K562 (cell line): ENCODE data around the gene VEGFB. TPM values are rescaled to one million over a fixed set of nuclear protein-coding genes. Genes with fewer than 3 reads are reported as not detected.
A peak's percentile ranks its signal among the peaks of the same experiment; 100 is the strongest.

Experiments
- ATAC-seq: fragments of 200-7000 bp; cut with Tn5 transposase; 3 replicates; pipeline ENCODE4 v1.9.1; 2020; ENCODE audit warnings: moderate library complexity
- BruUV-seq: library from RNA; stranded (reverse); fragments of 400-500 nt; replicated peaks from 2 replicates; lab custom pipeline; 2021; lab: Mats Ljungman, UMichigan
- CTCF ChIA-PET: fragments of 300-600 bp; formaldehyde crosslinking; extraction: SDS; loops from one replicate; lab custom pipeline; 2021; ENCODE audit warnings: low intra/inter-chr PET ratio; lab: Yijun Ruan, JAX
- POLR2A ChIA-PET: fragments of 300-600, 350-650 bp; sonication (Branson Sonifier 250); formaldehyde crosslinking; extraction: SDS; loops from one replicate; lab custom pipeline; 2021; ENCODE audit warnings: antibody characterized with exemption, inconsistent platforms; lab: Yijun Ruan, JAX
- DNase-seq, 4 experiments: peaks; one replicate each; pipeline versions ENCODE4 v3.0.0 to v3.0.0-alpha.2; 2011 to 2018; ENCODE audit warnings: low spot score in 3 of 4, mixed read lengths in 3 of 4; ENCODE audit errors: extremely low read depth in 1 of 4
- FAIRE-seq: peaks from 2 replicates; lab custom pipeline; 2011; peaks lifted over from hg19 to GRCh38; lab: Jason Lieb, UNC
- H2AFZ ChIP-seq: 2 replicates; pipeline ENCODE4 v1.6.0; 2011; ENCODE audit warnings: low read depth, low read length, control low read depth, inconsistent platforms
- H3K27ac ChIP-seq: fragments of 200-600 bp; 3 replicates; pipeline ENCODE4 v1.8.0; 2011; ENCODE audit warnings: low read depth, mild to moderate bottlenecking, control low read depth, inconsistent platforms, low read length, moderate library complexity, mixed read lengths; ENCODE audit errors: extremely low read depth
- H3K27me3 ChIP-seq, 2 experiments: fragments of 300-600 bp in 1 of 2; 2 replicates in 1 of 2; 3 replicates in 1 of 2; pipeline versions ENCODE4 v1.6.0 to v1.8.0; 2011; ENCODE audit warnings: inconsistent platforms in 2 of 2, low read length in 2 of 2, mild to moderate bottlenecking in 1 of 2, mixed read lengths in 1 of 2, moderate library complexity in 1 of 2; ENCODE audit not compliant: control insufficient read depth in 2 of 2, insufficient read depth in 2 of 2
- H3K36me3 ChIP-seq: fragments of 300-600 bp; 3 replicates; pipeline ENCODE4 v1.8.0; 2011; ENCODE audit warnings: mild to moderate bottlenecking, low read length, inconsistent platforms; ENCODE audit not compliant: control insufficient read depth, insufficient read depth
- H3K4me1 ChIP-seq, 2 experiments: fragments of 200-600 bp in 1 of 2; replicated peaks in 1 of 2; 2 replicates in 1 of 2; 3 replicates in 1 of 2; pipeline versions ENCODE4 v1.5.1 to v1.8.0; 2011; ENCODE audit warnings: inconsistent platforms in 2 of 2, low read length in 2 of 2, mild to moderate bottlenecking in 1 of 2, mixed read lengths in 1 of 2, moderate library complexity in 1 of 2; ENCODE audit not compliant: control insufficient read depth in 2 of 2, insufficient read depth in 2 of 2
- H3K4me2 ChIP-seq: 2 replicates; pipeline ENCODE4 v1.6.1; 2011; ENCODE audit warnings: low read length, control low read depth, inconsistent platforms, mixed read lengths; ENCODE audit not compliant: insufficient read depth
- H3K4me3 ChIP-seq: fragments of 200-600 bp; sonication (generic), shearing (Covaris generic); 2 replicates; pipeline ENCODE4 v1.5.1; 2016; ENCODE audit warnings: control low read depth, inconsistent platforms
- H3K79me2 ChIP-seq: fragments of 200-600 bp; 3 replicates; pipeline ENCODE4 v1.8.0; 2011; ENCODE audit warnings: low read length, inconsistent platforms; ENCODE audit not compliant: control insufficient read depth, insufficient read depth
- H3K9ac ChIP-seq, 2 experiments: 2 replicates each; pipeline versions ENCODE4 v1.6.0 to v1.6.1; 2011; ENCODE audit warnings: low read depth in 2 of 2, low read length in 2 of 2, control low read depth in 1 of 2, inconsistent platforms in 1 of 2, mild to moderate bottlenecking in 1 of 2, mixed read lengths in 1 of 2; ENCODE audit not compliant: insufficient read depth in 1 of 2
- H3K9me1 ChIP-seq: one replicate; pipeline ENCODE4 v1.6.0; 2011; ENCODE audit warnings: inconsistent platforms, mild to moderate bottlenecking, low read length, moderate library complexity; ENCODE audit not compliant: control insufficient read depth, insufficient read depth
- H3K9me3 ChIP-seq: replicated peaks from 2 replicates; pipeline ENCODE4 v1.5.1; 2011; ENCODE audit warnings: low read depth, low read length, inconsistent platforms; ENCODE audit not compliant: control insufficient read depth, insufficient read depth
- H4K20me1 ChIP-seq: replicated peaks from 2 replicates; pipeline ENCODE4 v1.6.1; 2011; ENCODE audit warnings: low read length, inconsistent platforms, mixed read lengths; ENCODE audit not compliant: control insufficient read depth, insufficient read depth
- MYNN ChIP-seq, 2 experiments: sonication (generic); formaldehyde crosslinking in 1 of 2; IDR thresholded peaks; 2 replicates each; pipeline versions ENCODE4 v1.5.0 to v1.6.1; 2016 to 2020; ENCODE audit warnings: antibody characterized with exemption in 1 of 2, missing genetic modification reagents in 1 of 2
- PML ChIP-seq: IDR thresholded peaks from 2 replicates; pipeline ENCODE4 v1.6.1; 2012; ENCODE audit warnings: low read length, inconsistent platforms
- POLR2A ChIP-seq: fragments of 450-650 bp; conservative IDR thresholded peaks from 2 replicates; pipeline ENCODE4 v1.6.1; 2016
- RFX5 ChIP-seq: IDR thresholded peaks from 2 replicates; pipeline ENCODE4 v1.6.1; 2011; ENCODE audit warnings: low read depth, mild to moderate bottlenecking, improper control_type of control experiment, low read length
- SUPT5H ChIP-seq: fragments of 450-650 bp; IDR thresholded peaks from 2 replicates; pipeline ENCODE4 v1.6.1; 2016
- WGBS: fragments of 100-300 bp; shearing (Covaris generic); methylation state at CpG from one replicate; pipeline ENCODE4 v1.1.6; 2016; ENCODE audit warnings: low coverage, mixed read lengths; ENCODE audit not compliant: insufficient coverage; ENCODE audit errors: missing lambda C conversion rate; 5-methylcytosine and 5-hydroxymethylcytosine counted together
- in situ Hi-C: fragments of 300-500 bp; cut with MboI; formaldehyde crosslinking; loops from 4 replicates; pipeline ENCODE4 v1.15.0; 2018; ENCODE audit warnings: inconsistent platforms, mixed read lengths
- intact Hi-C: fragments of 100-400 bp; cut with micrococcal nuclease; formaldehyde crosslinking; loops from 2 replicates; pipeline ENCODE4 v1.14.2; 2022
- polyA plus RNA-seq, 8 experiments: library from polyadenylated mRNA; depleted of rRNA in 4 of 8; stranded (reverse) in 5 of 8; unstranded in 3 of 8; fragments of >200 nt; fragmentation: Nextera tagmentation in 2 of 8; fragmentation: Illumina TruSeq in 1 of 8; extraction: Ambion mirVana in 2 of 8; extraction: Trizol in 1 of 8; gene quantifications; 2 replicates each; pipeline versions ENCODE4 v1.2.1 to v1.2.3, GENCODE V29; 2011 to 2014; ENCODE audit warnings: inconsistent platforms in 1 of 8, missing spikeins in 1 of 8
- total RNA-seq, 7 experiments: library from RNA; depleted of rRNA in 6 of 7; stranded (reverse); fragments of >200 nt in 6 of 7; fragmentation: Illumina TruSeq in 2 of 7; extraction: Trizol in 2 of 7; gene quantifications; 2 replicates each; pipeline versions ENCODE4 v1.2.1 to v1.2.3, GENCODE V29; 2011 to 2021; ENCODE audit warnings: low replicate concordance in 1 of 7
- TF ChIP-seq, protein P1 (sequence below): fragments of 450-650 bp; IDR thresholded peaks from 2 replicates; pipeline ENCODE4 v1.6.1; 2016

Gene VEGFB
- total and polyA plus RNA-seq, 9 of the 15 experiments (the other 6 are each of a cell fraction or from before 2014, with no cell fraction given): 11.0 to 83.4 (median 25.7) TPM

GRCh38 chr11:64244966-64245365 is 10.6 kb downstream of the VEGFB start:
- in situ Hi-C loops: no loop called here
- no peak for FAIRE-seq
- no peak for ATAC-seq
- ChIA-PET CTCF (no interaction called here), POLR2A (interaction anchor here (0.6 to 7.8 kb wide), 9 partner anchors 8 to 141 kb away, joined by 3 to 58 read pairs (median 5); partner anchors contain the start of genes FERMT3, STIP1 and VEGFB)
- intact Hi-C loops: loop anchor here (10.0 kb wide), 1 partner anchor 60 kb away; the partner anchor contains the start of genes CATSPERZ and ESRRA
- no peaks in the 10 kb centered on the region for H3K27me3 ChIP-seq
- H3K36me3 ChIP-seq: peaks cover 42% of the 10 kb centered on the region
- peak overlapping the region; percentile 98 for H3K4me3 ChIP-seq
- H3K79me2 ChIP-seq: peaks cover 55% of the 10 kb centered on the region
- H3K4me2 ChIP-seq: peak overlapping the region; percentile 99
- 25% methylated on average over 5 of the region's 6 CpGs for WGBS
- no peak for DNase-seq
- peaks cover 39 to 88% of the 10 kb centered on the region in 2 experiments for H3K4me1 ChIP-seq
- no peaks in the 10 kb centered on the region for H3K9me1 ChIP-seq
- no peaks in the 10 kb centered on the region for H3K9me3 ChIP-seq
- H4K20me1 ChIP-seq: 0 out of 2 replicates have a peak, but pooled peaks cover 3% of the 10 kb centered on the region
- peak overlapping the region; percentile 98; the same call in 2 of the 3 replicates for H3K27ac ChIP-seq
- BruUV-seq: no TSS peak
- TF ChIP-seq PML (0 out of 2 replicates have a peak, but pooled peaks have one; percentile 16), RFX5 (no peak), MYNN (IDR thresholded peaks at IDR 0.05) (0 out of 2 replicates have a peak, but pooled peaks have one; percentile 20), MYNN (CRISPR knock-in tag; IDR thresholded peaks at IDR 0.05) (no peak), POLR2A (peak; percentile 40), SUPT5H (0 out of 2 replicates have a peak, but pooled peaks have one; percentile 39)
- TF ChIP-seq, protein P1, sequence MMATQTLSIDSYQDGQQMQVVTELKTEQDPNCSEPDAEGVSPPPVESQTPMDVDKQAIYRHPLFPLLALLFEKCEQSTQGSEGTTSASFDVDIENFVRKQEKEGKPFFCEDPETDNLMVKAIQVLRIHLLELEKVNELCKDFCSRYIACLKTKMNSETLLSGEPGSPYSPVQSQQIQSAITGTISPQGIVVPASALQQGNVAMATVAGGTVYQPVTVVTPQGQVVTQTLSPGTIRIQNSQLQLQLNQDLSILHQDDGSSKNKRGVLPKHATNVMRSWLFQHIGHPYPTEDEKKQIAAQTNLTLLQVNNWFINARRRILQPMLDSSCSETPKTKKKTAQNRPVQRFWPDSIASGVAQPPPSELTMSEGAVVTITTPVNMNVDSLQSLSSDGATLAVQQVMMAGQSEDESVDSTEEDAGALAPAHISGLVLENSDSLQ: 0 out of 2 replicates have a peak, but pooled peaks have one; percentile 7
- no peak overlapping the region for H2AFZ ChIP-seq
- H3K9ac ChIP-seq: peak overlapping the region; percentile 95 to 98
